GM19452 (cell line): ENCODE measurements around the gene DAB1.

ENCODE experiments used
- ATAC-seq: cut with Tn5 transposase; IDR thresholded peaks from one replicate; pipeline ENCODE4 v1.9.1; 2021; ENCODE audit not compliant: unreplicated experiment

The DAB1 gene

DNA sequence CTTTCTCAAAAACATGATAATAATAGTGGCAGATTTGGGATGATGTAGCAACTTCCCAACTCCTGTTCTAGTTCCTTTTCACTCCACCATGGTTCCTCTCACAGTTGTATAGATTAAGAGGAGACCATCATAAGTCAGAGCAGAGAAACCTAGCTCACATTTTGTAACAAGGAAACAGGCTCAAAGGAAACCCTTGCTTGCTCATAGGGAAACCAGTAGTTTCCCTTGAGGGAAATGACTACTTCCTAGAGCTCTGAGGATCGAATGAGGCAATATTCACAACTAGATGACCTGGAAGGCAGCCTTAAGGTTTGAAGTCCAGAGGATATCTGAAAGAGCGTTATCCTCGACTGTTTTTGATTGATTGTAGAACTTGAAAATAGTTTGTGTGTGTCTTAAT, 382.0 kb downstream of the DAB1 start:
- ATAC-seq = no peak

DNA sequence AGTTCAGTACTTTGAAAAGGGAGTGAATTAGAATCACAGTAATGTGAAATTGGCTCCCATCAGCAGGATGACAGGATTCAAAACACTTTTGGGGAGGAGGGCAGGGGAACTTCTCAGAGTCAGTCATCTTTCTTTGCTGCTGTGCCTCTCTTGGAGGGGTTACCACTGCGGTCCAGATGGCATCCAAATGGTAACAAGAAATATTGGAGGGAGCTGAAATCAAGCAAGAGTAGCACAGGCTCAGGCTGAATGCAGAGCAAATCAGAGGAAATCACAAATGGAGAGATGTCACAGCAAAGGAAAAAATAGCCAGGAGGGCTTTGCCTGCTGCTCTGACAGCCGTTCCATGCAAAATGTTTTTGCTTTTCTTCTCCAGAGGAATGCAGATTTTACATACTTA, 383.0 kb downstream of the DAB1 start:
- no peak for ATAC-seq

DNA sequence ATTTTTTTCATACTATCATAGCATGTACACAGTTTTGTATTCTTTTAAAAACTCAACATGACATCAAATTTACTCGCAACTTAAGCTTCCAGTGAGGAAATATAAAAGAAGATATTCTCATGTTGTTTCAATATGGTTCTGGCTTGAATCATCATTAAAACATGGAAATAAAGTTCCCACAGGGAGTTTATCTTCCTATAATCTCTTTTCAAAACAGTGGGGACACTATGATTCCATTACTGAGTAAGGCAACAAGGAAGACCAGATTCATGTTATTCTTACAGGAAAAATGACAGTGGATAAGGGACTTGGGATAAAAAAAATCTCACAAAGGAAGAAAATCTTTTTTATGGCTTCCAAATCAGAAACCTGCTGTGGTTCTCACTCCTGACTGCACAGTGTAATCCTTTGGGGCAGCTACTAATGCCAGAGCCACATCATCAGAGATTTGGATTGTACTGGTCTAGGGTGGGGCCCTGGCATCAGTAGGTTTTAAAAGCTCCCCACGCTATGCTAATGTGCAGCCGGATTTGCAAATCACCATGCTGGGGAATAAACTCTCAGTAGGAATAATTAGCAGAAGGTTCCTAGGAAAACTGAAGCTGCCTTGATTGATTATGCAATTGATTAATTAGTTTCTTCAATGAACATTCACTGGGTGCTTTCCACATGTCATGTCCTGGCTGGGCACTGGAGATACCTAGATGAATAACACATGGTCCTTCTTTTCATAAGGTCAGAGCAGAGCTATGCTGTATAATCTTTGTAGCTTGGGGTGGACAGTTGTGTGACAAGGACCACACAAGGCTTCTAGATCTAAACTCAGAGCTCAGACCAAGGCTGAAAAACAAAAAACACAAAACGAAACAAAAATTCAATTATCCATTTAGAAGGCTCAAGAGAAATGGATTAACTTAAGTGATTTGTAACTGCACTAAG, 386.9 kb downstream of the DAB1 start:
- ATAC-seq = no peak

DNA sequence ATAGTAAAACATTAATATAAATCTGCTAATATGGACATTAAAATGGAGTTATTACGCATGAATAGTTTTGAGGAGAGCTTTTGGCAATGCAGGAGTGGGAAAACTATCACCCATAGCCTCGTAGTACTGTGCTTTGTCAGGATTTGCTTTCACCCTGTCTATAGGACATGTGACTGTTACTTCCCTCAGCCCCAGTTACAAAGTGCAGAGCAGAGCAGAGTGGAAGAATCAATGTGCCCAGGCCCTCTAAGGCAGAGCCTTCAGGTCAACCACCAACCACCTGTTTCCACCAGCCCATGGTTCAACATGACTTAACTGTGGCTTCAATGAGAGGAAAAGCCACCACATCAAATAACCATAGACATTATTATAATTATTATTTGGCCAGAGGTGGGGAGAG, 389.1 kb downstream of the DAB1 start:
- no peak for ATAC-seq

DNA sequence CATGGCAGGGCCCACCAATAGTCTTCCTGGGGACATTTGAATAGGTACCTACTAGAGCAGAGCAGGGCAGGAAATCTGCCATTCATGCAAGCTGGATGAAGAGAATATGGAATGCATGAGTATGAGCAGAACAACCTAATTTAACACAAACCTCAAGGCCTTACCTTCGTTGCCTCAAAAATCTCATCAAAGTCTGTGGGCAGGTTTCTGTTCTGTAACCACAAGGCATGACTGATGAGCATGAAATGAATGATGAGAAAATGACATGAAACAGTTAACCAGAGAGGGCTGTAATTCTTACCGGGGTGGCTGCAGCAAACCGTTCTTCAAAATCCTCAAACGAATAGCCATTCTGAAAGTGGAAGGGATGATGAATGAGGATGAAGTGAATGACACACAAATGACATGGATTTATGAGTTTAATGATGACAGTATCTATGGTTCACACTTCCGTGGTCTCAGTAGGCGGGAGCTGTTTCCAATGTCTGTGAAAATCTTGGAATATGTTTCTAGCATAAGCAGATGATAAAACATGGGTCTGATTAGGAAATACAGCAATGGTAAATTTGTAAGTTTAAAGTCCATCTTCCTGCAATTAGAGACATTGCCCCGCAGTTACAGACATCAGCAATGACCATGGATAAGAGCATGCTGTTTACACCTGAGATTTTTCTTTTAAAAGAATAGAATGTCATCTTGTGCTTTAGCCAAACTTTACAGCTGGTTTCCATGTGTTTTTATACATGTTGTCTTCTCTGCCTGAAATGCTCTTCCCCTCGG, 390.4 kb downstream of the DAB1 start:
- no peak for ATAC-seq

DNA sequence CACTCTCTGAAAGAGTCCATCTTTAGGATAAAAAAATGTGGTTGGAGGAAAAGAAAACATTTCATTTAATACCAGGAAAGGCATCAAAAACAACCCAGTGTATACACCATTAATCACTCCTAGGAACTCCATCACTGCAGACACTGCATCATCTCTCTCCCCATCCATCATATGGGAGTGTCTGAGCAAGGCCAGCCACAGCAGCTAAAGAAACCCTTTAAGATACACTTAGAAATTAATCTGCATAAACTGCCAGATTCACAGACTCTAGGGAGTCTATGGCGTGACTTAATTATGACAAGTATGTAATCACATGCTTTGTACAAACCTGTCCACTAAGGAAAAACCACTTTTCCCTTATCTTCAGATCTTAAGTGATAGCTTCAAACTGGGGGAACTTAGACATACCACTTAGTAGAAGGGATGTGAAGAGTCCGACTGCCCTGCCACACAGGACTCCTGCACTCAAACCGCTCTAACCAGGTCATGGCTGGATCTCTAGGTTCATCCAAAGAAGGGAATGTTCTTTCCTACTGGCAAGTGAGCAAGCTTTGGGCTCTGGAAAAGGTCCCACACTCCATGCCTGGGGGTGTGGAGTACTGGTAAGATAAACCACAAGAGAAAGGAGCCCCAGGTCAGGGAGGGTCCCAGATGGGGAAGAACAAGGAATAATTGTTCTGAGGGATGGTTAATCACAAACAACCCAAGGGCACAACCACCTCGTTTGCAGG, 397.1 kb downstream of the DAB1 start:
- no peak for ATAC-seq

DNA sequence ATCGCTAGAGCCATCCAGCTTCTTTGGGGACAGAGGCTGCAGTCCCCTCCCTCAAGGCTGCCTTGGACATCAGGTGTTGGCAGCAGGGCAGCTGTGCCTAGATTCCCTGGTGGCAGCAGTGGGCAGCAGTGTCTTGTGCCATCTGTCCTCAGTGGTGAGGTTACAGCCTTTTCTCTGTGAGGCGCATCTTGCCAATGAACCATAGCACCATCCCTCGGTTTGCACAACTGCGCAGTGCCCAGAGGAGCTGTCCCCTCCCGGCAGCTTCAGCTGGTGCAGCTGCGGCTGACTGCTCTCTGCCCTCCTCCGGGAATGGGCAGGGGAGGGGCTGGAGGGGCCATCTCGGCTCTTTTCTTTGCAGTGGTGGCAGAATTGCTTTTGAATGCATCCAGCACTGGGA, 399.0 kb downstream of the DAB1 start:
- no peak for ATAC-seq

DNA sequence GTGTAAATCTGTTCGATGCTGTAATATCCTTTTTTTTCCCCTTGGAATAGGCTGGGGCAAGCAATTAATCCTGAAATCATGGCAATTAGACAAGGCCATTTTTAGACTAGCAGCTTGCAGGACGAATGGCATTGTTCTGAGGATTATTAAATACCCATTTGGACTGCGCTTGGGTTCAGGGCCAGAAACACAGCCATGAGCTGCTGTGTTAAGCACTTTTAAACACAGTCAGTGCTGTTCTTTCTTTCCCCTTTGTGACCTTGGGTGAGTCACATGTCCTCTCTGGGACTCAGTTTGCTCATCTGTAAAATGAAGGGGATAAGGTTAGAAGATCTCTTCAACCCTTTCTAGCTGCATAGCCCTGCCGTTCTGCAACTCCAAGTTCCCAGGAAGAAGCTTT, 399.4 kb downstream of the DAB1 start:
- no peak for ATAC-seq

DNA sequence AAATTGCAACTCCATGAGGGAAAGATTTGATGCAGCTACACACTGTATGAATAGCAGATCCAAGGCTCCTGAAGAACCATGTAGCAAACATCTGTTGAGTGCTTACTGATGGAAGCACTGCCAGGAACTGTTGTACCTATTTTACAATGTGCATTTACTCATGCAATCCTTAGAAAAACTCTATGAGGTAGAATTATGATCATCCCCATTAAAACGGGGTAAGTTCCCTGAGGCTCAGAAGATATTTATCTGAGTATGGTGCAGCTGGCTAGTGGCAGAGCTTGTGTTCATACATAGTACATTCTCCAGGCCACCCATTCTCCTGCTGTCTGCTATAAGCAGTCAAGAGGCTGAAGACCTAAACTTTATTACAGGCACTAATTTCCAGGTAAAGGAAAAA, 403.6 kb downstream of the DAB1 start:
- ATAC-seq = no peak

DNA sequence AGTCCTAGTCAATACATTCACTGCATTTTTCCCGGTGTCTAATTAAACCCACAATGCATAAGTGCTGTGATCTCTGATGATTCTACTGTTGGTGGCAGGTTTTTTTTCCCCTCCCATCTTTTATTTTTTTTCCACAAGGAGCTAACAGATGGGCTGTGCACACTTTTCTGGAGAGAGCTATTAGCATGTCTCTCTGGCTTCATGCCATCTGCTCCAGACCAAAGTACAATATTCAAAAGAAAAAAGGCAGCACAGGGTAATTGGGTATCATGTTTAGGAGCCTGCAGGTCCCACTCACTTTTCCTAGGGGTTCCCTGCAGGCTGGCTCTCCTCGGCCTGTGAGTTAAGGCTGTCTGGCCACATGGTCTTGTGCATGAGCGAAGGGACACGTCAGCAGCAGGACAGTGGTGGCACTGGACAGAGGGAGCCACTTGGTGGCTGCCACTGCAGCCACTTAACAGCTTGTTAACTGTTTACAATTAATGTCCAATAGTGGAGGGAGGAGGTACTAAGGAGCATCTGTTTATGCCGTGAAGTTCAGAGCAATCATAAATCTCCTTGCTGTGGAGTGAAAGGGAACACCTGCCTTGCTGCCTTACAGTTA, 404.5 kb downstream of the DAB1 start:
- no peak for ATAC-seq

DNA sequence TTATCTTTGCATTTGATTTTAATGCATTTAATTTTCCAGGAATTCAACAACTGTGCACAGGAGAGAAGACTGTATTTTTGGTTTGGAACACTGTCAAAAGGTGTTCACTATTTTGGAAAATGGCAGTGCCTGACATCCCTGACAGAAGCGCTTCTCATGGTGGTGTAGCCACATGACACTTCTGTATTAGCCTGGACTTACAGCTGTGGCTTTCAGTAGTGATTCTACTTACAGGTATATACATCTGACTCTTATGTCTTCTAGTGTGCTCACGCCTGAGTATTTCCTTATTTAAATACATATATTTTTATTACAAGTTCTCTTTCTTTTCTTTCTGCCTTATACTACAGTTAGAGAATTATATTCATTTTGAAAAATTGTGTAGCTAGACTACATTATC, 405.7 kb downstream of the DAB1 start:
- no peak for ATAC-seq

DNA sequence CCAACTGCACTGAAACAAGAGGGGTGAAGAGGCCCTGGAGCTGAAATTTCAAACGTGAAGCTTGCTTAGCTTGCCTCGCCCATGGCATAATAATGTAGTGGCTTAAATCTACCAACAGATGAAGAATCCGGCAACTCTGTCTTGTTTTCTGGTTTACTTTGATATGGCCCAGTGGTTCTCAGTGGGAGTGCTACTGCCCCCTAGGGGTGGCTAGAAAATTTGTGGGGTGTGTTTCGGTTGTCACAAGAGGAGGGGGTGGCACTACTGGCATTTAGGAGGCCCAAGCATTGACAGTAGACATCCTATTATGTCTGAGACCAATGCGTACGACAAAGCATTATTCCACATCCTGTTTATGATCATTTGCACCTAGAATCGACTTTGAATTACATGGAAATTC, 406.1 kb downstream of the DAB1 start:
- no peak for ATAC-seq

DNA sequence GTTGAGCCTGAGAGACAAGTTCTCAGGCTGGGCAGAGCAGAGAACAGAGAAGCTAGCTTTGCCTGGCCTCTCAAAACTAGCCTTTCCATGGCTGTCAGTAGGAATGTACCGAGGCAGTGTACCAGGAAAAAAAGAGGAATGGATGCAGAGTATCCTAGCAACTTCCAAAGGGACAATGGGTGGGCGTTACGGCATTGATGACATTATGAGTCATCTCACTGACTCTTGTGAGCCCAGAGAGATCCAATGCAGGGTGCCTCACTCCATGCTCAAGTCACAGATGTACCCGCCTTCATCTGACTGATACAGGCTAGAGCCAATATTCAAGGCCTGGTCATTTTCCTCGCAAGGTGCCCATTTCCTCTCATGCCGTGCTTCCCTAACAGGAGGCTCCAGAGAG, 406.7 kb downstream of the DAB1 start:
- no peak for ATAC-seq

DNA sequence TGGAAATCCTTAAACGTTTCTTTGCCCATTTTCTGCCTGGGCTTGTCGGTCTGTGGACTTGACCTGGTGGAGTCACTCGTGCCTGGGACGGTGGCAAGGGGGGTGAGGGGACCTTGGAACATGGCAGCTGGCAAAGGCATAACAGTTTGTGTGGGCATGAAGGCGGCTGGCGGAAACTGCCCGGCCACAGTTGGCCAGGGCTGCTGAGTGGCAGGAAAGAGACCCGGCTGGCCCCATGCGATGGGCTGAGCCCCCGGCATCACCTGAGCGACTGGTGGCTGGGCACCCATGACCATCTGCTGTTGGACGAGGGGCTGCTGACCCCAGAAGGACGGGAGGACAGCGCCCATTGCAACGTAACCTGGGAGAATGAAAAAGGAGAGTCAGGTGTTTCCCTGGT, 408.8 kb downstream of the DAB1 start:
- no peak for ATAC-seq

DNA sequence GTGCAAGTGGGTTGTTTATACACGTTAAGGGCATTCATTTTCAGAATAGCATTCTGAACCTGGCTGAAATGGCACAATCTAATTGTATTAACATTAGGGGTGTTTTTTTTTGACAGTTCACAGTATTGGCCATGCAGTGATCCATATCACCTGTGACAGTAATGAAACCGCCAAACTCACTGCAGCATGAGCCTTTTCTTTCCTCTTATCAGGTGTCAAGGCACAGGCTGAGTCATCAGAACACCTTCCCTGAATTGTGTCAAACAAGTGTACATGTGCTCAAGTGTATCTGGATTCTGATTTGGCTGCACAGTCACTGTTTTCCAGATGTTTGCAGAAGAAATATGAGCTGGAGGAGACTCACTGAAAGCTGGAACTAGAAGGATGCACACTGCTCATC, 410.3 kb downstream of the DAB1 start:
- ATAC-seq = no peak

DNA sequence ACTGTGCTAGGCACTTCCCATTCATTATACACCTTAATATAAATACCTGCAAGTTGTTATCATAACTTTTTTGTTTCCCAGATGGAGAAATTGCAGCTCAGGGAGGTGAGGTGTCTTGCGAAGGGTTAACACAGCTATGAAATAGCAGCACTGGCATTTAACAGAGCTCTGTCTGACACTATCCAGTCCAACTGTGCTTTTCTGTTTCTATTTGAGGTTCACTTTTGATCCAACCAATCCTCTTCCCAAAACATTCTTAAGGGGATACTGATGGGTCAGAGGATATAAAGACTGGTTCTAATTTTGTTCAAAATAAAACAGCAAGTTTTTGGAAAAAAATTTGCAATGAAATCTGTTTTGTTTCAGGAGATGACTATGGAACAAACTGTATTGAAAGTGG, 411.5 kb downstream of the DAB1 start:
- no peak for ATAC-seq

DNA sequence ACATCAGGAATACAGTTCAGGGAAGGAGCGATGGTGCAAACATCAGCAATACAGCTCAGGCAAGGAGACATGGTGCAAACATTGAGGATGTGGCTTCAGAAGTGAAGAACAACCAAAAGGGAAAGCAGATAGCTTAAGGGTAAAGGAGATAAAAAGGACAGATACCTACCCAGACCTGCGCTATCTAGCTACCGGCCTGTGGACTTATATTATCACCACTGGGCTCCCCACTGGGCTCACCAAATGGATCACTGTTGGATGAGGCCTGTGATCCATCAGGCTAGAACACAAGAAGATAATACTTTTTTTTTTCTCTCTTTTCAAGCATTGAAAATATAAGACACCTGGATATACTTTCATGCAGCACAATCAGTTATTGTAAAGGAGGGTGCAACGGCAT, 413.3 kb downstream of the DAB1 start:
- no peak for ATAC-seq

DNA sequence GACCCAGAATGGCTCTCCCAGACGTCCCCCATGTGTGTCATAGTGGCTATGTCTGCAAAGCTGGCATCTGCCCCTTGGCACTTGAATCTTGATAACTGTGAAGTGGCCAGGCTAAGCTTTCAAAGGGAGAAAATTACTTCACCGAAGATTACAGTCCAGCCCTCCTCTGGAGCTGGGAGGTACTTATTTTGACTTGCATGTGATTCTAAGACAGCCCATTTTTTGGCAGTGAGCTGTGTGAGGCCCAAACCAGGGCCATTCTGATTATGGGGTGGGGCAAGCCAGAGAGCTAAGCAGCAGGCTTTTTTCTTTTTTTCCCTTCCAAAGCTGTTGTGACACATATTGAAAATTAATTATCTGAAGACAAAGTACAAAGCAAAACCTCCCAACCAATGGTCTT, 415.9 kb downstream of the DAB1 start:
- ATAC-seq = no peak

DNA sequence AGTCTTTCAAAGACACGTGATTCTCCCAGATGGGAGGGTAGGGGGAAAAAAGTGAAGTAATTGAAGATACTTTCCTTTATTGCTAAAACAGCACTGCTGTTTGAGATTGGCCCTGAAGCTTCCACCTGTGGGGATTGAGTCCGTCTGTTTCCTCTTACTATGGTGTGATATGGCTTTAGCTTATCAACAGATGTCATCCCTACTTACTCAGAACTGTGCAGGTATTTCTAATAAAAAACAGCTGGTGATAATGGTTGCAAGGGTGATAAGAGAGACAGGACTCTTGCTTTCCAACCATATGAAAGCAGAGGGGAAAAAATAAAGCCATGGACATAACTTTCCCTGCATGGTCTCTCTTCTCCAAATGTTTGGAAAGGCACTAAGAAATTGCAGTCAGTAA, 416.4 kb downstream of the DAB1 start:
- ATAC-seq = no peak

DNA sequence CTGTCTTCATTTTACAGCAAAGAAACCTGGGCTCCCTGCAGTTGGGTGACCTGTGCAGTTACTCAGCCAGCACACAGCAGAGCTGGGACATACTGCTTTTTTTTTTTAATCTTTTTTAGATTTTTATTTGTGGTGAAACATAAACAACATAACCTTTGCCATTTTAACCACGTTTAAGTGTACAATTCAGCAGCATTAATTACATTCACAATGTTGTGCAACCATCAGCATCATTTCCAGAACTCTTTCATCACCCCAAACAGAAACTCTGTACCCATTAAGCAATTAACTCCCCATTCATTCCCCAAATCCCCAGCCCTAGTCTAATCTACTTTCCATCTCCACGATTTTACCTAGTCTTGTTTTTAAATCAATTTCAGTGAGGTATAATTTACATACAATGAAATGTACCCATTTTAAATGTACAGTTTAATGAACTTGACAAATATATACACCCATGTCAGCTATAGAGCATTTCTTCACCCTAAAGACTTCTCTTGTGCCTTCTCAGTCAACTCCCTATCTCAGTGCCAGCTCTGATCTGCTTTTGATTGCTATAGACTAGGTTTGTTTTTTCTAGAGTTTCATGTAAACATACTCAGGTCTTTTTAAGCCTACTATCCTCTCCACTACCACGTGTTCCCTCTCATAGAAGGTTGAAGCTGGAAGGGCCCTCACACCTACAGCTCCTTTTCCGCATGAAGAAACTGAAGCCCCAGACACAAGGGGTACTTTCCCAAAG, 420.3 kb downstream of the DAB1 start:
- no peak for ATAC-seq
